NT2/D1 (cell line): ENCODE results near the gene DHRS9.

Experiments used
- SUZ12 ChIP-seq: IDR thresholded peaks from 2 replicates; pipeline ENCODE4 v1.6.1; 2011; ENCODE audit not compliant: insufficient read length, insufficient read depth; ENCODE audit errors: extremely low read depth
- YY1 ChIP-seq: IDR thresholded peaks from 2 replicates; pipeline ENCODE4 v1.6.1; 2011; ENCODE audit not compliant: insufficient read length, insufficient read depth
- ZNF274 ChIP-seq: IDR thresholded peaks from 2 replicates; pipeline ENCODE4 v1.6.1; 2011; ENCODE audit warnings: mild to moderate bottlenecking, low read depth, low read length

DNA sequence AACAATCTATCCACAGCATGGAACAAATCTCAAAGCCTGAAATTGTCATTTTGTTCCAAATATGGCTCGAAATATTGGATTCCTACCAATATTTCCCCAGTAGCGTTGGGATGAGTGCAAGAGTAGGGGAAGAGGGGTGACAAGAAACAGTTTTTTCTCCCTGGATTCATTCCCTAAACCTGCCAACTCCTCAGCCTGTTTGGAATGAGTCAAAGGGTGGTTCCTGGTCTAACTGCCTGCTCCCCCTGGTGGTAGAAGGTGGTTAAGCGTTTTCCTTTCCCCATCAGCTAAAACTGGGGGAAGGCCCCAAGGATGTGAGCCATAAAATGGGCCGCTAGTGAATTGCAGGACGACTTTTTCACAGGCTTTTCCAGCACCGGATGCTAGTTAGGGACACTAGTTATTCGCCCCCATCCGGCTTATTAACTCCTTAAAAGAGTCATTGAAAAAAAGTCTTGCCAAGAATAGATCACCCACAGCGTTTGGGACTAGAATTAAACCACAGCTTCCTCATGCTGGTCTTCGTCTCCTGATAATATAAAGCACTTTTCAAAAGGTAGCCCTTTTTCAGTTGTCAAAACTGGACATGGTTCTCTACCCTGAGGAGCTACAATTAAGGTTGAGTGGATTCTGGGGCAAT lies 72.5 kb downstream of the DHRS9 start:
- TF ChIP-seq YY1 (no peak), ZNF274 (no peak), SUZ12 (no peak)
